Suppressor macrophage treated with lipopolysaccharide for 4 hours (primary cell): Measurements from ENCODE around the gene KRT6B.
"Not testable (repeated sequence)": the region's sequence is repeated elsewhere in the genome, so short reads cannot be mapped to it uniquely, and the experiment has no call there.

ENCODE experiments used
- DNase-seq: peaks from one replicate; pipeline ENCODE4 v3.0.0-alpha.2; 2020

Gene KRT6B

DNA sequence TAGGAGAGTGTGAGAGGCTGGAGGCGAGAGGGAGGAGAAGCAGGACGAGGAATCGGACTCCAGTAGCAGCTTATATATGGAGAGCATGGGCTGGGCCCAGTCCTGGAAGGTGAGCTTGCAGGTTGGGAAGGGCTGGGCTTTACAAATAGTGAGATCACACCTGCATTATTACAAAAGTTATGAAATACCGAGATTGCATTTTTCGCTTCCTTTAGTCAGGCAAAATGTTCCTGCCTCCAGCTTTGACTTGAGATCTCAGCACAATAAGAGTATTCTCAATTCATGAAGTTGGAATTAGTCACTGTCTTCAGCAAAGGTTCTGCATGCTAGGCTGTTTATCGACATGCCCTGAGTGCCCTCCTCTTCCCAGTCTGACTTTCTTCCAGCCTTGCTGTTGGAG lies at the start of gene KRT6B:
Gene KRT6B (minus strand): TSS at position 46 of the 400 bp plus-strand sequence. CDS start 68 bp downstream, outside the sequence.
- no peak for DNase-seq

DNA sequence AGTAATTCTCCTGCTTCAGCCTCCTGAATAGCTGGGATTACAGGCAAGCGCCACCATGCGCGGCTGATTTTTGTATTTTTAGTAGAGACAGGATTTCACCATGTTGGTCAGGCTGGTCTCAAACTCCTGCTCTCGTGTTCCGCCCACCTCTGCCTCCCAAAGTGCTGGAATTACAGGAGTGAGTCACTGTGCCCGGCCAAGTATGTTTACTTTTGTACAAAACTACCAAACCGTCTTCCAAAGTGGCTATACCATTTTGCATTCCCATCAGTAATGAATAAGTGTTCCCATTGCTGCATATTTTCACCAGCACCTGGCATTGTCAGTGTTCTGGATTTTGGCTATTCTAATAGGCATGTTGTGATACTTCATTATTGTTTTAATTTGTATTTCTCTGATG lies 49.5 kb upstream of the KRT6B start:
- no peak for DNase-seq

DNA sequence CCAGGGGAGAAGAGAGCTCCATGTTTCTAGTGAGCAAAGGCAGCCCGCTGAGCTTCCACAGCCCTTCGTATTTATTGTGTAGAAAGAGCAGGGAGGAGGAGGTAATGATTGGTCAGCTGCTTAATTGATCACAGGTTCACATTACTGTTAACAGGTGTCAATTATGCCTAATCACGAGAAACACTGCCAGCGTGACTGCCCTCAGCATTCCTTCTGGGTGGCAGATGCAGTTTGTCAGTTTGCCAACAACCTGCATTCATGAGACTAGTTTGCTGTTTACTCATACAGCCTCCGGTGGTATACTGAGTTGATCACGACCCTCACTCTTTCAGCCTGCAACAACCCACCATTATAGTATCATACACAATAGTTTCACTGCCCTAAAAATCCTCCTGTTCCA lies 48.6 kb upstream of the KRT6B start:
- DNase-seq = not testable (repeated sequence)

DNA sequence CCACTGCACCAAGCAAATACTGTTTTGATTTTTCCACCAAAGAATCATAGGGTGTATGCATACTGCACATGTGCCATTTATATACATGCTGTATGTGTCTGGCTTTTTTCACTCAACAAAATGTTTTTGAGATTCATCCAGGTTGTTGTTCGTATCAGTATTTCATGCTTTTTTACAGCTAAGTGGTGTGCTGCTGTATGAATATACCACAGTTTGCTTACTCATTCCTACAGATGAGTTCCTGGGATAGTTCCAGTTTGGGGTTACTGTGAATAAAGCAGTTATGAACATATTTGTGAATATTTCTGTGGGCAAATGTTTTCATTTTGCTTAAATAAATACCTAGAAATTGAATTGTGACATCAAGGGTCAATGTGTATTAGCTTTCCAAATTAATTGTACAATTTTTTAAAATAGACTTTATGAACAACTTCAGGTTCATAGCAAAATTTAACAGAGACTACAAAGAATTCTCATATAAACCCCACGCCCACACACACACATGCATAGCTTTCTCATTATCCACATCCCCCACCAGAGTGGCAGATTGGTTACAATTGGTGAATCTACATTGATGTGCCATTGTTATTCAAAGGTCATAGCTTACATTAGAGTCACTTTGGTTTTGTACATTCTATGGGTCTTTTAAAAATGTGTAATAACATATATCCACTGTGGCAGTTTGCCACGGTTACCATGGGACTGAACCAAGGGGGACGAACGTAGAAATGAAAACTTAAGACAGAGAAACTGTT lies 48.0 kb upstream of the KRT6B start:
- DNase-seq = no peak

DNA sequence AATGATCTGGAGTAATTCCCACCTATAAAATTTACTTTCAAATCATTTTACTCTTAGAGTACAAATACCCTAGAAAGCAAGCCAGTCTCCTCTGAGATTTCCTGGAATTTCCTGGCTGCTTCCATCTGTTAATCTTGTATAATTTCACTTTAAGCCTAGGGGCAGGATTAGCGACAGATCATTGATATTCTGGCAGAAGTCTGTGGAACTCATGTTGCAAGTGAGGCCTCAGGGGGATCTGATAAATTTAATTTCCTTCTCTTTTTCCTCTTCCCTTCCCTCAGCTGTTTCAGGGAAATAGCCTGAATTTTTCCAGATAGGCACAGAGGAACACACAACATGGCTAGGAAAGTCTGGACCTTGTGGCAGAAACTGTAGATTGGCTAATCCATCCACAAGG lies 47.0 kb upstream of the KRT6B start:
- DNase-seq = no peak

DNA sequence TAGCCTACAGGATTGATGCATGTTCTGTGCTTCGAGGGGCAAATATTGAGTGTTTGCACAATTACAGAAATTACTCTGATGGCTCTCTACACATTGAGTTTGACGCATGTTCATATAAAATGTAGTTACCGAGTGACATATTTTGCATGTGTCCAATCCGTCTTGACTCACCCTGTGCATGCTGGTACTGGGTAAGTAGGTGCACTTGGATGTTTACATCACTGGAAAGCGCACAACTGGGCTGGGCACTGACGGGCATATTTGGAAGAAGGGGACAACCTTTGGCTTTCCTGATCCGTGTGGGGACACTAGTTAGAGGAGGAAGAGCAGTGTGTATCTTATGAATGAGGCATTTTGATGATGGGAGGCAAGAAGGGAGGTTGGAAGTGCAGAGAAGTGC lies 46.0 kb upstream of the KRT6B start:
- no peak for DNase-seq

DNA sequence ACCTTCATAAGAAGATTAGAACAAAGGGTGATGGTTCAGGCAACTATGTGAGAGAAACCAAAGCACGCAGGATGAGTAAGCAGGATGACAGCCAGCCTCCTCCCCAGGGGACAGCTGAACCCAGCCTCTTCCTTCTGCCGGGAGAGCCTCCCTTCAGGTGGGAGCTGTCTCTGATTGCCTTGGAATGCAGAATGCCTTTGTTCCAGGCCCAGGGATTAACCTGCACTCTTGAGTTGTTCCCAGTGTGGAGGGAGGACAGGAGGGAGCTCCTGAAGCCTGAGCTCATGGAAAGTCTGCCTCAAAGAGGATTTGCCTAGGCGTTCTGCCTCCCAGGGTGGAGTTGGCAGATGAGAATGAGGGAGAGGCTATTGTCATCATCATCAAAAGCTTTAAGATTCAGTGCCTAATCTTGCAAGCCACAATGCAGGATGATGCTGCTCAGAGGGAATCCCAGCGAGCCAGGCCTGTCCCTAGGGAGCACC lies 44.7 kb upstream of the KRT6B start:
- no peak for DNase-seq

DNA sequence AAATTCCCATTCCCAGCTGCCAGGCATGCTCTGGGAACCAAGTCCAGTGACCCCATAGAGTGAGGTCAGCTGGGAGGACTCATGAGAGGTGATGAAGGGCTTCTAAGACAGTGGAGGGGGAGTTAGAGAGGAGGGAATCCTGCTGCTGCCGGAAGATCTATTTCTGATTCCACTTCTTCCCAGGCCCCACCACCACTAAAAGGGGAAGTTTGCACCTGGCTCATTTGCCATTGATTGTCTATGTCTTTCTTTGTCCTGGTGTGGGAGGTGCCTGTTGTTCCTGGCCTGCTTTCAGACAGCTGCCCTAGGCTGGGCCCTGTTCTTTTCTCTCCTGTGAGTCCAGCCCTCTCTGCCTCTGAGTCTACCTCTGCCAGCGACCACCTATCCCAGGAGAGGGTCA lies 44.1 kb upstream of the KRT6B start:
- no peak for DNase-seq

DNA sequence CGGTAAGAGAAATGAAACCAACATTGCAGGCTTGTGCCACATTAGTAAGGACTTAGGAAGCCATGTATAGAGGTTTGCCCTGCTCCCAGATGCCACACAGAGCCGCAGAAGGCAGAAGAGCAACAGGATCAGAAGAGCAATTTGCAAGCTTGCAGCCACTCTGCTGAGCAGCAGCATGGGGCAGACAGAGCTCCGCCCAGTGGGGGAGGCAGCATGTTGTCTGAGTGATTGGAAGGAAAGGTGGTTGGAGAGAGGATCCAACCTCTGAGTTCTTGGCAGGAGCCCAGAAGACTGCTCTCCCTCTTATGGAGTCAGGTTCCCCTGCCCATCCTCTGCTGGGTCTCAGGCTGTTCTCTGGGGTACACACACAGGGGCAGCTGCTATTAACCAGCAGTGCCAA lies 43.4 kb upstream of the KRT6B start:
- DNase-seq = peak; percentile 12

DNA sequence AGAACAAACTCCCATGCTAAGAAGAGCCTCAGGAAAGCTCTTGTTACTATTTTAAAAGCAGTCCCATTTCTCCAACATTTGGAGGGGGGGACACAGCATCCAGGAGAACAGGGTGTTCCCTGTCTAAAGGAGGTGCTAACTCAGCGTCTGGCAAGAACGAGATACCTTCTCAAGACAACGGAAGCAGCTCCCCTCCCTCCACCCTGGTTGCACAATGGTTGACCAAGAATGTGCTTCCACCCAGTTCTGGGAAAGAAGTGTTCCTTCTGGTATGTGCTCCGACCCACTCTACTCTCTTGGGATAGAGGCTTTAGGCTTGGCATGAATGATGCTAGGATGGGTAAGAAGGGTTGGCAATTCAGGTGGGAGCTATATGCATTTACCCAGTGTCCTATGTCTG lies 42.6 kb upstream of the KRT6B start:
- peak; percentile 6 for DNase-seq

DNA sequence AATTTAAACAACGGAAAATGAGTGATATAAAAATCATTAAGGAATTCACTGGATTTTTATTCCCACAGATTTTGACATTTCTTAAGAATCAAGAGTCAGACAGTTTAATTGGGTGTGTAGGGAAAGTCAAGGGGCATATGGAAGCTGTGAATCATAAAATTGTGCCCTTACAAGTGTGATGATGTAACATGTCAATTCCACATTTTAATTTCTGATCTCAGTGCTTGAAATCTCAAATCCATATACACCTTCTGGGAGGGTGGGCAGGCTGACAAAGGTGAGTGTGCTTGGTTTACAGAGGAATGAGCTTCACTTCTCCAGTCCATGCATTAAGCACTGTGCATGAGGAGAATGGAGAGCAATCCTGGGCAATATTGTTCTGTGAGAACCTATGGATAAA lies 42.2 kb upstream of the KRT6B start:
- DNase-seq = no peak

DNA sequence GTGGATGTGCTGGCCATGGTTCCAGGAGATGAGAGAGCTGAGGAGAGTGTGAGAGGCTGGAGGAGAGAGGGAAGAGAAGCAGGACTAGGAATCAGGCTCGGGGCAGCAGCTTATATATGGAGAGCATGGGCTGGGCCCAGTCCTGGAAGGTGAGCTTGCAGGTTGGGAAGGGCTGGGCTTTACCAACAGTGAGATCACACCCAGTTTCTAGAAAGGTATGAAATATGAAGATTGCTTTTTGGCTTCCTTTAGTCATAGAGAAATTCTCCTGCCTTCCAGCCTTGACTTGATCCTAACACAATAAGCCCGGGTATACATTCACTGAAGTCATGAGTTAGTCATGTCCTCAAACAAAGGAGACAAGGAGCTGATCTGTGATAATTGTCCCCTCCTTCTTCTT lies 41.2 kb upstream of the KRT6B start, which contains the start of gene KRT6A:
Gene KRT6A (minus strand): TSS at position 86 of the 400 bp plus-strand sequence. CDS start 69 bp downstream, at position 17.
- DNase-seq = no peak

DNA sequence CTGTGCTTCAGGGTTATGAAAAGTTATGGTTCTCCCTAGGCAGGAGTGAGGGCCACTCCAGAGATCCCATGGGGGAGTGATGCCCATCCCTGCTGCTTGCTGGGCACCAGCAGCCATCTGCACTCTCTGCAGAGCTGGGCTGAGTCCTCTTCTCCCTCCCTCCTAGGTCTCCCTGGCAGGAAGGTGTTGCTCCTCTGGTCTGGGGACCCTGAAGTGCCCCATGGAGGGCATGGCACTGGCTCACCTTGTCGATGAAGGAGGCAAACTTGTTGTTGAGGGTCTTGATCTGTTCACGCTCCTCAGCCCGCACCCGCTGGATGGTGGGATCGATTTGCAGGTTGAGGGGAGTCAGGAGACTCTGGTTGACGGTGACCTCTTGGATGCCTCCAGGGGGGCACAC lies 40.5 kb upstream of the KRT6B start:
- not testable (repeated sequence) for DNase-seq

DNA sequence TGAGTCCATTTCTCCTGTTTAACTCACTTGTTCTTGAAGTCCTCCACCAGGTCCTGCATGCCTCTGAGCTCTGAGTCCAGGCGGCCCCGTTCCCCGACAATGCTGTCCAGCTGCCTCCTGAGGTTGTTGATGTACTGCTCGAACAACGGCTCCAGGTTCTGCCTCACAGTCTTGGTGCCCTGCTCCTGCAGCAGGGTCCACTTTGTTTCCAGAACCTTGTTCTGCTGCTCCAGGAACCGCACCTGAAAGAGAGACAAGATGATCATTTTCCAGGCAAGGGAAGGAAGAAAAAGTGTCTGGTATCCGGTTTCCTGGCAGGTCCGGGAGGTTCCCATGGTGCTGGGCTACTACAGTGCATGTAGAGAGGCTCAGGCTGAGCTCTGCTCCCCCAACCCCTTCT lies 39.5 kb upstream of the KRT6B start:
- DNase-seq = not testable (repeated sequence)

DNA sequence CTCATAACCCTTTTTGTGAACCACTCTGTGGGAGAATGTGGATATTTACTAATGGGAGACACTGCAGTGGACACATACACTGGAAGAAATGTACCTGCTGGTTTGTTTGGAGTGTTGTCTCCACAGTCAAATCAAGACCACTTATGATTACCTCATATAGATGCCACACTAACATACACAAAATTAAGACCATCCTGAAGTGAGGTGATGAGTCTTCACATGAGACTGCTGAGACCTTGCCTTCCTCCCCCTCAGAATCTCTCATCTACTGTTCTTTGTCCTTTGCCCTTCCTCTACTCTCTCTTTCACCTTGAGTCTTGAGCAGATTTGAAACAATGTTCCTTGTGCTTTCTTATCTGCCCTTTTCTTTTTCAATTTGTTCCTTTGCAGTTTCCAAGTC lies 36.8 kb upstream of the KRT6B start:
- DNase-seq = no peak

DNA sequence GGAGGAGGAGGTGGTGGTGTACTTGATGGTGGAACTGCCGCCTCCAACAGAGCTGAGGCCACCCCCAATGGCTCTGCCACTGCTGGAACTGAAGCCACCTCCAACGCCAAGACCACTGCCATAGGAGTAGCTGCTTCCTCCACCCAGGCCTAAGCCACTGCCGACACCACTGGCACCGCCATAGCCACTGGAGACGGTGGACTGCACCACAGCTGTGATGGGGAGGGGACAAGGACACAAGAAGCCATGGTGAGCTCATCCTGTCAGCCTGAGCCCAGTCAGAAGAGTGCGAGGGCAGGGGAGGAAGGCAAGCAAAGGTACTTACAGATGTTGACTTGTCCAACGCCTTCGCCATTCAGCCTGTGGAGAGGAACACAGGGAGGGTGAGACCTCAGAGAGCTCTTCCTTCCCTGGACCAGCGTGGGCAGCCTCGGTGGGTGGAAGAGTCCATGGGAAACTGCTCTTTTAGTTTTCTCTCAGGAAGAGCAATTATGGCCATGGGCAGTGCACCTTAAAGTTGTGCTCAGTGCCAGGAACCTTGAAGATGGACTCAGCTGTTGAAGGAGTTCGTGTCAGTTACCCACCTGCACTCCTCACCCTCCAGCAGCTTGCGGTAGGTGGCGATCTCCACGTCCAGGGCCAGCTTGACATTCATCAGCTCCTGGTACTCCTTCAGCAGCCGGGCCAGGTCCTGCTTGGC lies 35.9 kb upstream of the KRT6B start:
- DNase-seq = not testable (repeated sequence)

DNA sequence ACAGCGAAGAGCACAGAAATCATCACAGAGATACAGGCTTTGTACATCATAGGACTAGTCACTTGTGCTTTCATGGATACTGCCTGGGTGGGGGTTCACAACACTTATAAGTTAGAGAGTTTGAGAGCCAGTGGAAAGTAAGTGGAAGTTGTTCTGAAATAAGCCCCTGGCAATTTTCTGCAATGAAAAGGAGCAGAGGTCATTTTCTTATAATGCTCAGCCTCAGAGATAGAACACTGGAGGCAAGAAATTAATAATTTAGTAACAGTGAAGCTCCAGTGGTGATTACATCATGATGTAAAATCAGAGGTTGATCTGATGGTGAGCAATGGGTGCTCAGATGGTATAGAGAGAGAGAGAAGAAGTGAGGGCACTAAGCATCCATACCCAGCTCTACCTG lies 35.3 kb upstream of the KRT6B start:
- no peak for DNase-seq

DNA sequence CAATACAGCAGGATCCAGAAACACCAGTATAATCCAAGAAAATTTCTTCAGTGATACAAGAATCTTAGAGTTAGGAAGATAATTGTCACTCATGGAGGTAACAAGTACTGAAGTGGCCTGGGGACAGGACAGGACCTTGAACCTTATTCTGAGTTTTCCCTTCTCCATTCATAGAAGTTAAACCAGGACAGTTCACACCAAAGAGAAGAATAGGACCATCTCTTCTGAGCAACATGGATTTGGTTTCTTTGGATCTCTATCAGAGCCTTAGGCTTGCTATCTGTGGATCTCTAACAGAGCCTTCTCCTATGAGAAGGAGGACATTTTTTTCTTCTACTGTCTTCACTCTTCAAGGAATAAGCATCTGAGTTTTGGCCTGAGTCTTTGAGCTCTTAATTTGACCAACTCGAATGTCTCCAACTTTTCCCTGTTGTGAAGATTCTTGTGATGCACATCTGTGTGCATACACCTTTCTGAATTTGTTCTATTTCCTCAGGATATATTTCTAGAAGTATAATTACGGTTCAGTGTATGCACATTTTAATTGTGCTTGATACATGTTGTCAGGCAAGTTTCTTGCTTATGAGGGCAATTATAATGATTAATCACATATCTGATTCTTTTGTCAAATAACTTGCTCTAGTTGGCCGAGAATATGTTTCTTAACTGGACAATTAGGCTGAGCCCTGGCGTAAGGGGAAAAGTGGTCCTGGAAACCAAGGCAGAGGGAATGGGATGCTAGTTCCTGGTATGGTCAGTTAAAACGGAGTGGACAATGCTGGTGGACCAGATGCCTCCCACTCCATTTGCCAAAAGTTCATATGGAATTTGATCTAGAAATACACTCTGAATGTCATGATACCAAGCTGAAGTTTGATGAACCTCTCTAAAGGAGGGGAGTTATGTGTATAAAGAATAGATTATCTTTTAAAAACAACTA lies 34.5 kb upstream of the KRT6B start:
- no peak for DNase-seq

DNA sequence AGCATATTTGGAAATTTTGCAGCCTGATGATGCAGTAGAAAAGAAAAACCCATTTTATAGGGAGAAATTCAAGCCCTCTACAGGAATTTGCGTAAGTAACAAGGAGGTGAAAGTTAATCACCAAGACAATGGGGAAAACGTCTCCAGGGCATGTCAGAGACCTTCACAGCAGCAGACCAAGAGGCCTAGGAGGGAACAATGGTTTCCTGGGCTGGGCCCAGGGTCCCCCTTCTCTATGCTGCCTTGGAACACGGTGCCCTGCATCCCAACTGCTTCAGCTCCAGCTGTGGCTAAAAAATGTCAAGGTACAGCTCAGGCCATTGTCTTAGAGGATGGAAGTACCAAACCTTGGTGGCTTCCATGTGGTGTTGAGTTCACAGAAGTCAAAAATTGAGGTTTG lies 28.1 kb upstream of the KRT6B start:
- DNase-seq = no peak

DNA sequence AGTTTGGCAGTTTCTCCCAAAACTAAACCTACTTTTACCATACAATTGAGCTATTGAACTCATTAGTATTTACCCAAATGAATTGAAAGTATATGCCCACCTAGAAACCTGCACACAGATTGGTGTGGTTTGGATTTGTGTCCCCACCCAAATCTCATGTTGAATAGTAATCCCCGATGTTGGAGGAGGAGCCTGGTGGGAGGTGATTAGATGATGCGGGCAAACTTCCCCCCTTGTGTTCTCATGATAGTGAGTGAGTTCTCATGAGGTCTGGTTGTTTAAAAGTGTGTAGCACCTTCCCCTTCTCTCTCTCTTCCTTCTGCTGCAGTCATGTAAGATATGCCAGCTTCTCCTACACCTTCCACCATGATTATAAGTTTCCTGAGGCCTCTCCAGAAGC lies 25.7 kb upstream of the KRT6B start:
- no peak for DNase-seq

DNA sequence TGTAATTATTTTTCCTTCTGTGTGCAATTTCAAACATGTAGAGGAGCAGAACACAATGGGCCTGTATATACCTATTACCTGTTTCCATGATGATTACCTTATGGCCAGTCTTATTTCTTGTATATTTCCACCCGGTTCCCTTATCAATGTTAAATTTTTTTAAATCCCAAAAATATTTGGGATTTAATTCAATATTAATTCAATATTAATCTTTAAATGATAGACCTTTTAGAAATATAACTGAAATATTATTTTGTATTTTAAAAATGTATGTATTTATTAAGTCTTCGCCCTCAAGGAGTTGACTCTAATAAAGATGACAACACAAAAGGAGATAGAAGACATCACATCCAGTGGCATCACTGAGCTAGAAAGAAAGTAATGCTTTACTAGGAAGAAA lies 22.3 kb upstream of the KRT6B start:
- no peak for DNase-seq

DNA sequence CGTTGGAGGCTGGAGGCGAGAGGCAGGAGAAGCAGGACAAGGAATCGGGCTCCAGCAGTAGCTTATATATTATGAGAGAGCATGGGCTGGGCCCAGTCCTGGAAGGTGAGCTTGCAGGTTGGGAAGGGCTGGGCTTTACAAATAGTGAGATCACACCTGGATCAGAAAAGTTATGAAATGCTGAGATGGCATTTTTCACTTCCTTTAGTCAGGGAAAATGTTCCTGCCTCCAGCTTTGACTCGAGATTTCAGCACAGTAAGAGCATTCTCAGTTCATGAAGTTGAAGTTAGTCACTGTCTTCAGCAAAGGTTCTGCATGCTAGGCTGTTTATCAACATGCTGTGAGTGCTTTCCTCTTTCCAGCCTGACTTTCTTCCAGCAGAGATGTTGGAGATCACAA lies 21.8 kb upstream of the KRT6B start, which contains the start of gene KRT6C:
Gene KRT6C (minus strand): TSS at position 38 of the 400 bp plus-strand sequence. CDS start 68 bp downstream, outside the sequence.
- DNase-seq = no peak

DNA sequence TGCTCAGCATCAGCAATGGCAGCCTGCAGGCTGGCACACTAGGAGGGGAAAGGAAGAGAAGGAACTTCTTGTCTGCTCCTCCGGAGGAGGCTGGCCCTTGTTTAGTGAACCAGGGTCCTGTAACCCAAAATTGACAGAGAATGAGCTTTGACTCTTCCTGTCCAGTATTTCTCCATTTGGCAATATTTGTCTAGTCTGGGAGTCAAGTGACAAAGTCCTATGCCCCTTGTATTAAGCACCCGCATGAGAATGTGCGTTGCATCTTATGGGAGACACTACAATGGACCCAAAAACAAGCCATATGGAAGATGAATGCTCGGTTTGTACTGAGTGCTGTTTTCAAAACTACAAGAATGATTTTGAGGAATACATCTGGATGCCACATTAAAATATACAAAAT lies 17.9 kb upstream of the KRT6B start:
- no peak for DNase-seq
